ENCODE results near the gene CREB5. TPM values are rescaled to one million over a fixed set of nuclear protein-coding genes. Genes with fewer than 3 reads are reported as not detected.
"Not testable (repeated sequence)": the region's sequence is repeated elsewhere in the genome, so short reads cannot be mapped to it uniquely, and the experiment has no call there.

The CREB5 gene
- polyA plus RNA-seq, 3 donors from 2014 or later, result 0.37 TPM; not detected in 2

DNA sequence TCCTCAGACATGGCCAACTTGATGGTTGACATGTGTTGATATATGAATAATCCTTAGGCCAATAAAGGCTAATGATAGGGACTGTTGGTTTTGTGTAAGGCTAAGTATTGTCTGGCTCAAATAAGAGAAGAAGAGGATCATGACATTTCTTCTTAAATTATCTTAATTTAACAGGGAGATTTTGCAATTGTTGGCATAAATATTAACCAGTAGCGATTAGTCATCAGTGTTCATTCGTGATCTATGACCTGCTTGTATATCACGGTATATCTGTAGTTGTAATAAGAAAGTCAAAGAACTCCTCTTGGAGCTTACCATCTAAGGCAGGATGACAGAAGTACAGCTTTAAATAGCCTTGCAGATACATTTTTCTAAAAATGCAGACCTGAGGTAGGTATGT, 196.4 kb downstream of the CREB5 start:
- no peak for DNase-seq
- Mint-ChIP-seq H3K4me3 (no peak overlapping the region), H3K27me3 (ENCODE audit: low read depth in 3 of 3) (peaks cover 0 to 10% (median 6%) of the 10 kb centered on the region in 3 donors), H3K9me3 (peaks cover 0 to 2% (median 0%) of the 10 kb centered on the region in 6 donors), H3K27ac (no peak overlapping the region), H3K36me3 (no peaks in the 10 kb centered on the region), H3K4me1 (peaks cover 2 to 6% of the 10 kb centered on the region in 2 donors)

DNA sequence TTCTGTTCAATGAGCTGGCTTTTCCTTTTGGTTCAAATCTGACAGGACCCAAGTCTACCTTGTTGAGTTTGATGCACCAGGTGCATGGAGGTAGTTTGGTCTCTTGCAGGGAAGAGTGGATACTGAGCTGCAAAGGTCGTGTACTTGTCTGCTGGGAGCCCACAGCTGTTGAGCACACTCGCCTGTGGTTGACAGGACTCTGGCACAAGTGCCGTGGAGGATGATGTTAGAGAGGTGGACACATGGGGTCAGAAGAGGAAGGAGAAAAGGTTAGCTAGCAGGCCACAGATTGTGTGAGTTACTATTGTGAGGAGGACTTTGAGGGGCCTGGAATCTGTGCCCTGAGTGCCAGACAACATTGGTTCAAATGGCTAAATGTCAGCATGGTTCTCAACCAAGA, 197.3 kb downstream of the CREB5 start:
- H3K4me3 Mint-ChIP-seq, result no peak overlapping the region
- no peaks in the 10 kb centered on the region for H3K36me3 Mint-ChIP-seq
- peaks cover 2 to 6% of the 10 kb centered on the region in 2 donors for H3K4me1 Mint-ChIP-seq
- no peak overlapping the region for H3K27ac Mint-ChIP-seq
- DNase-seq, result no peak
- H3K9me3 Mint-ChIP-seq, result peaks cover 0 to 2% (median 0%) of the 10 kb centered on the region in 6 donors
- H3K27me3 Mint-ChIP-seq (ENCODE audit: low read depth in 3 of 3), result peaks cover 0 to 10% (median 6%) of the 10 kb centered on the region in 3 donors

GRCh38 chr7:28611399-28611897, 199.1 kb downstream of the CREB5 start:
- H3K9me3 Mint-ChIP-seq, H3K27ac Mint-ChIP-seq: not testable (repeated sequence)

GRCh38 chr7:28613262-28613661, 200.9 kb downstream of the CREB5 start:
- Mint-ChIP-seq H3K4me1 (no peaks in the 10 kb centered on the region), H3K36me3 (no peaks in the 10 kb centered on the region), H3K4me3 (no peak overlapping the region), H3K27me3 (ENCODE audit: low read depth in 3 of 3) (peaks cover 0 to 9% (median 3%) of the 10 kb centered on the region in 3 donors), H3K27ac (no peak overlapping the region), H3K9me3 (no peaks in the 10 kb centered on the region)
- DNase-seq, result no peak

More at GRCh38 chr7:28611399-28611897, 199.1 kb downstream of the CREB5 start:
- H3K4me1 Mint-ChIP-seq, DNase-seq, H3K4me3 Mint-ChIP-seq, H3K36me3 Mint-ChIP-seq: not testable (repeated sequence)
- H3K27me3 Mint-ChIP-seq (ENCODE audit: low read depth in 3 of 3), result peaks cover 0 to 12% (median 6%) of the 10 kb centered on the region in 3 donors

DNA sequence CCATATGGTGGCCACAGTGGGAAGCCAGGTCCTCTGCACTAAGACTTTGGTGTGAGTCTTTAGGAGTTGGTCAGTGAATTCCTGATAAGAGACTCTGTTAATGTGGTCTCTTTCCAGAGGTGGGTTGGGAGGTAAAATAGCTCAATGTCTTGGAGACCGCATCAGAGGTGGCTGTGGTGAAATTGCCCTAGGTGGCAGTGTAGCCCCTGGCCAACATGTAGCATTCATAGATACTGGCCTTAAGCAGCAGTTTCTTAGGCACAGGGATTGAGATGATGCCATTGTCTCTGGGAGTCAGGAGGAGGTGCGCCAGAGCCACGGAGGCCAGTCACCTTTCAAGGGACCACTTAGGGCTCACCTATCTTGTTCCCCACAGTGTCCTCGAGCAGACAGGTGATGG, 202.8 kb downstream of the CREB5 start:
- no peak overlapping the region for H3K27ac Mint-ChIP-seq
- H3K4me3 Mint-ChIP-seq, result no peak overlapping the region
- H3K4me1 Mint-ChIP-seq, result no peaks in the 10 kb centered on the region
- DNase-seq, result no peak
- peaks cover 0 to 9% (median under 1%) of the 10 kb centered on the region in 3 donors for H3K27me3 Mint-ChIP-seq (ENCODE audit: low read depth in 3 of 3)
- H3K36me3 Mint-ChIP-seq, result no peaks in the 10 kb centered on the region
- no peaks in the 10 kb centered on the region for H3K9me3 Mint-ChIP-seq

DNA sequence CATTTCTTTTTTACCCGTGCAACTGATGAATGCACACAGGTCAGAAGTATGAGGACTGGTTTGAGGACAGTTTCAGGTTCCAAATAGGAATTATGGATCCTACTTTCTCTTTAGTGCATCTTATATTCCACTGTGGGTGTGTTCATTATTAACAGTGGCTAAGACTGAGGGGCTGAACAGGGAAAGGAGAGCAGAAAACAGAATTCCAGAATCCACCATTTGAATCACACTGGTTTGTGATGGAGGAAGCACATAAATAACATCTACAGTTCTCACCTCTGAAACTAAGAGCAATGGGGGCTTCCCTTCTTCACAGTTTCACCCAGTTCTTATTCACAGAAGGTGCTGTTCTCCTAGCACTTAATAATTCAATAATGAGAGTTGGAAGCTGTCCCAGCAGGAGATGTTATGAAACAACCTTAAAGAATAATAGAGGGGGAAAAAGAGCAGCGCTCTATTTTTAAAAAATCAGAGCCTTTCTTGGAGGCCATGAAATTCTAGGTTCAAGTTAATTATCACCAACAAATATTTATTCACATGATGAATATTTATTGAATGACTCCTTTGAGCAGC, 205.1 kb downstream of the CREB5 start:
- H3K4me1 Mint-ChIP-seq, result no peaks in the 10 kb centered on the region
- H3K27me3 Mint-ChIP-seq (ENCODE audit: low read depth in 3 of 3), result peaks cover 0 to 10% (median 0%) of the 10 kb centered on the region in 3 donors

DNA sequence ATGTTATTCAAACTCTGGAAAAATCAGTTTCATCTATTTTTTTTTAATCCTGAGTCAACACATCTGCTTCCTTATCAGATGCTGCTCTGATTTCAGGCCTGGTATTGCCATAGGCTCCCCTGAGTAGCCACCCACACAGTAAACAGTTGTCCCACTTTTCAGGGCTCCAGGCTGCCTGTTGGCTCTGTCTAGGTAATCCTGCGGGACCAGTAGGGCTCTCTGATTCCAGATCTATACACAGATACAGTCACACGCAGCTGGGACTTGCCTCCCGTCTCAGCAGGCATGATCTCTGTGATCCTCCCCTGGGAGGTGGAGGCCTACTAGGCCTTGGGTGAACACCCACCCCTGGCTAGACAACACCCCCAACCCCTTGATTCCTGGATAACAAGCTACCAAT, 206.1 kb downstream of the CREB5 start:
- H3K4me3 Mint-ChIP-seq, result no peak overlapping the region
- H3K27ac Mint-ChIP-seq, result no peak overlapping the region
- no peak for DNase-seq
- H3K9me3 Mint-ChIP-seq, result no peaks in the 10 kb centered on the region
- peaks cover 0 to 9% (median 0%) of the 10 kb centered on the region in 3 donors for H3K27me3 Mint-ChIP-seq (ENCODE audit: low read depth in 3 of 3)
- H3K4me1 Mint-ChIP-seq, result no peaks in the 10 kb centered on the region
- H3K36me3 Mint-ChIP-seq, result no peaks in the 10 kb centered on the region

More for the DNA sequence above, 205.1 kb downstream of the CREB5 start:
- Mint-ChIP-seq H3K36me3 (no peaks in the 10 kb centered on the region), H3K9me3 (no peaks in the 10 kb centered on the region), H3K4me3 (no peak overlapping the region), H3K27ac (no peak overlapping the region)
- no peak for DNase-seq

GRCh38 chr7:28619256-28619655, 206.9 kb downstream of the CREB5 start:
- H3K27ac Mint-ChIP-seq, result no peak overlapping the region
- H3K36me3 Mint-ChIP-seq, result no peaks in the 10 kb centered on the region
- no peak for DNase-seq
- H3K9me3 Mint-ChIP-seq, result no peaks in the 10 kb centered on the region
- no peaks in the 10 kb centered on the region for H3K4me1 Mint-ChIP-seq
- H3K4me3 Mint-ChIP-seq, result no peak overlapping the region
- peaks cover 0 to 9% (median 0%) of the 10 kb centered on the region in 3 donors for H3K27me3 Mint-ChIP-seq (ENCODE audit: low read depth in 3 of 3)

DNA sequence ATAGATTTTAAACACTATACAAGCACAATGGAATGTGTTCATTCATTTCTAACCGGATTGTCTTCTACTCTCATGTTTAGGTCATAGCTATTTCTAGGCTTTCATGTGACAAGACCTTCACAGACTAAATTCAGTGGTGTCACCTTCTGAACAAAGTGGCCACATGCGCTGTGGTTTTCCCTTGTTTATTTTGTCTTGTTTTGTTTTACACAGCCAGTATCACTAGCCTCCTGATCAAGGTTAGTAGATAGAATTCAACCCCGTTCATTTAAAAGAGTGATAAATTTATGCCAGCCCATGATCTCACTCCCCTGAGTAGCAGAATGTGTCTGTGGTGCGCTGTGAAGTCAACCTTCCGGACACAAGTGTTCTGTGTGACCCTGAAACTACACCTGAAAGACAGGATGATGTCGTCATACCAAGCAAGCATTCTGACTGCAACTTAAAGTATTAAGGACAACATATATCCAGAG, 209.1 kb downstream of the CREB5 start:
- Mint-ChIP-seq H3K36me3 (no peaks in the 10 kb centered on the region), H3K4me1 (no peaks in the 10 kb centered on the region), H3K27ac (no peak overlapping the region)

DNA sequence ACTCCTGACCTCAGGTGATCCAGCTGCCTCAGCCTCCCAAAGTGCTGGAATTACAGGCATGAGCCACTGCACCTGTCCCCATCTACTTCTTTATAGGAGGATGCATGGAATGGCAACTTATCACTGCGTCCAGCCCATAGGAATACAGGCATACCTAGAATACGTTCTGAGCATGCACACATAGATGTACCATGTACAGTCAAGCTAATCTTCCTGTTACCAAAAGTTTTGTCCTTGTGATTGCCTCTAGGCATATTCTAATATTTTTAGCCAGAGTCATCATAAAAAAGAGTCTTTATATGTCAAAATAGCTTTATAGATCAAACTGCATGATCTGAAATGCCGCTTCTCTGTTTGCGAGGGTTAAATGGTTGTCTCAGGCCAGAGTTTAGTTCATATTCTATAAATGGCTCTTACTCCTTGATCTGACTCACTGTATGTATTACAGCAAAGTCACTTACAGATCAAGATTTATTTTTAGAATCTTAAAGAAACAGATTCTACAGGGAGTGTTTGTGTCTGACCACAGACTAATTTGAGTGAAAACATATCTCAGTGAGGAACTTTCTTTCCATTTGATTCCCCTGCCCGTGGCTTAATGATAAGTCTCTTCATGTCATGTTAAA, 210.9 kb downstream of the CREB5 start:
- Mint-ChIP-seq H3K36me3 (no peaks in the 10 kb centered on the region), H3K4me3 (no peak overlapping the region), H3K27ac (no peak overlapping the region), H3K9me3 (no peaks in the 10 kb centered on the region), H3K27me3 (ENCODE audit: low read depth in 3 of 3) (peaks cover 2 to 13% (median 2%) of the 10 kb centered on the region in 3 donors), H3K4me1 (no peaks in the 10 kb centered on the region)
- no peak for DNase-seq

More for the DNA sequence above, 209.1 kb downstream of the CREB5 start:
- no peaks in the 10 kb centered on the region for H3K9me3 Mint-ChIP-seq
- no peak for DNase-seq
- peaks cover 2 to 14% (median 2%) of the 10 kb centered on the region in 3 donors for H3K27me3 Mint-ChIP-seq (ENCODE audit: low read depth in 3 of 3)
- H3K4me3 Mint-ChIP-seq, result no peak overlapping the region

DNA sequence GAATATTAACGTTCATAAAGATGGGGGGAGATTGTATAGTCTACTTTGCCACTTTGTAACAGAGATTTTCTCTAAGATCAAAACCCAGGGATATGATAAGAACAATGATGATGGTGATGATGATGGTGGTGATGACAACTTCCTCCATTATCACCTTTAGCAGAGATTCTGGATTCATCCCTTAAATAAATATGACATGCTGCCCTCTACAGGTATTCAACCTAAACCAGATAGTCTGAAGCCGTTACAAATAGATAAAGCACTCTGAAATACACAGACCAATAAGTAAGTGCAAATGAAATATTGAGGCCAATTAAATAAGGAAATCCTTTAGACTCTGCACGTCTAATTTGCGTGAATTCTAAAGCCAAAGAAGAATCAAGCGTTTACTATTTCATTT, 211.5 kb downstream of the CREB5 start:
- no peaks in the 10 kb centered on the region for H3K9me3 Mint-ChIP-seq
- H3K4me1 Mint-ChIP-seq, result no peaks in the 10 kb centered on the region
- H3K27ac Mint-ChIP-seq, result no peak overlapping the region
- no peaks in the 10 kb centered on the region for H3K36me3 Mint-ChIP-seq
- DNase-seq, result no peak
- peaks cover 2 to 13% (median 3%) of the 10 kb centered on the region in 3 donors for H3K27me3 Mint-ChIP-seq (ENCODE audit: low read depth in 3 of 3)
- H3K4me3 Mint-ChIP-seq, result no peak overlapping the region

- H3K9me3 Mint-ChIP-seq, result no peaks in the 10 kb centered on the region
- H3K27me3 Mint-ChIP-seq (ENCODE audit: low read depth in 3 of 3), result peaks cover 2 to 20% (median 3%) of the 10 kb centered on the region in 3 donors
Measured at GRCh38 chr7:28625432-28625831, 213.1 kb downstream of the CREB5 start.

GRCh38 chr7:28626221-28626620, 213.9 kb downstream of the CREB5 start:
- no peak overlapping the region for H3K4me3 Mint-ChIP-seq
- no peaks in the 10 kb centered on the region for H3K4me1 Mint-ChIP-seq
- no peaks in the 10 kb centered on the region for H3K9me3 Mint-ChIP-seq
- no peak for DNase-seq
- H3K27ac Mint-ChIP-seq, result no peak overlapping the region
- H3K36me3 Mint-ChIP-seq, result no peaks in the 10 kb centered on the region
- H3K27me3 Mint-ChIP-seq (ENCODE audit: low read depth in 3 of 3), result peaks cover 2 to 20% (median 3%) of the 10 kb centered on the region in 3 donors

More at GRCh38 chr7:28625432-28625831, 213.1 kb downstream of the CREB5 start:
- no peak for DNase-seq
- Mint-ChIP-seq H3K4me3 (no peak overlapping the region), H3K4me1 (no peaks in the 10 kb centered on the region), H3K27ac (no peak overlapping the region), H3K36me3 (no peaks in the 10 kb centered on the region)

DNA sequence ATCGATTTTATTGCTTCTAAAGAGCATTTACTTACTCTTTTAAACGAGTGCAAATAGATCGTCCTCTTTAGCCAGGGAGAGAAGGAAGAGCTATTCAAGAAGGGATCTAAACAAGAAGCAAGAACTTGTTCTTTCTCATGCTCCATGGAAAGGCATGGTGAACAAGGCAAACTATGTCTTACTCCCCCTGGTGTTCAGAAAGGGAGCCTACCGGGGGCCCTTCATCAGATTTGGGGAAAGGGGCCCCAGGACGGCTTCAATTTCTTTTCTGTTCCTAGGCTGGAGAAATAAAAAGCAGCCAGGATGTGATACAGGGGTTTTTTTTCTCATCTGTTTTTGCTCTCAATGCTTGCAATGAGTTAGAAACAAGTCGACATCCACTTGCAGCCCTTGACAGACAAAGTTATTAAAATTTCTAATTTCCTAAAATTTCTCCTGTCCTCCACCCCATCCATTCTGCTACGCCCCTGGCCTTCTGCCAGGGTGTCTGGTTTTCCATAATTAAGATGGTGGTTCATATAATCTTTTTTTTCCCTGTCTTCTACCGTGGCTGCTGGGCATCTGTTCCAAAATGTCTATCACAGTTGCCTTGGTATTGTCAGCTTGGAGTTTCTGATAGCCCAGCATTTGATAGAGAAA, 214.4 kb downstream of the CREB5 start:
- Mint-ChIP-seq H3K4me3 (no peak overlapping the region), H3K27me3 (ENCODE audit: low read depth in 3 of 3) (peaks cover 2 to 20% (median 6%) of the 10 kb centered on the region in 3 donors), H3K4me1 (no peaks in the 10 kb centered on the region), H3K27ac (no peak overlapping the region), H3K9me3 (no peaks in the 10 kb centered on the region), H3K36me3 (no peaks in the 10 kb centered on the region)
- peak in 1 of 3 donors; percentile 5 for DNase-seq
